Smooth muscle cell (in vitro differentiated cells): Measurements from ENCODE around the gene KCND2. TPM values are rescaled to one million over a fixed set of nuclear protein-coding genes. Genes with fewer than 3 reads are reported as not detected.

ENCODE experiments used
- DNase-seq: peaks from one replicate; lab custom pipeline; 2025; ENCODE audit not compliant: unreplicated experiment; lab: John Stamatoyannopoulos, UW
- H2AFZ ChIP-seq: fragments of 200-600 bp; sonication (generic); 2 replicates; pipeline ENCODE4 v1.6.0; 2016; ENCODE audit warnings: antibody characterized with exemption, low read depth, mild to moderate bottlenecking
- H3F3A ChIP-seq: fragments of 200-600 bp; sonication (generic); 2 replicates; pipeline ENCODE4 v1.6.0; 2017; ENCODE audit warnings: antibody characterized with exemption, low read depth
- H3K27ac ChIP-seq: fragments of 200-600 bp; sonication (generic); 2 replicates; pipeline ENCODE4 v1.5.1; 2016; ENCODE audit warnings: low read depth, mild to moderate bottlenecking
- H3K27me3 ChIP-seq: fragments of 200-600 bp; sonication (generic); 2 replicates; pipeline ENCODE4 v1.6.1; 2016; ENCODE audit warnings: low read depth, mild to moderate bottlenecking
- H3K36me3 ChIP-seq: fragments of 200-600 bp; sonication (generic); 2 replicates; pipeline ENCODE4 v1.5.1; 2016; ENCODE audit warnings: low read depth
- H3K4me1 ChIP-seq: fragments of 200-600 bp; sonication (generic); 2 replicates; pipeline ENCODE4 v1.5.1; 2016; ENCODE audit warnings: low read depth
- H3K4me2 ChIP-seq: fragments of 200-600 bp; sonication (generic); 2 replicates; pipeline ENCODE4 v1.6.0; 2016; ENCODE audit warnings: mild to moderate bottlenecking
- H3K4me3 ChIP-seq: fragments of 200-600 bp; sonication (generic); 2 replicates; pipeline ENCODE4 v1.5.1; 2016; ENCODE audit warnings: mild to moderate bottlenecking
- H3K79me2 ChIP-seq: fragments of 200-600 bp; sonication (generic); 2 replicates; pipeline ENCODE4 v1.6.0; 2016; ENCODE audit warnings: low read depth, mild to moderate bottlenecking
- H3K9ac ChIP-seq: fragments of 200-600 bp; sonication (generic); 2 replicates; pipeline ENCODE4 v1.6.0; 2016; ENCODE audit warnings: low read depth
- H3K9me3 ChIP-seq: fragments of 200-600 bp; sonication (generic); replicated peaks from 2 replicates; pipeline ENCODE4 v1.5.1; 2016; ENCODE audit warnings: low read depth
- H4K20me1 ChIP-seq: fragments of 200-600 bp; sonication (generic); 2 replicates; pipeline ENCODE4 v1.6.0; 2016; ENCODE audit warnings: low read depth
- CTCF ChIP-seq: fragments of 200-600 bp; sonication (generic); IDR thresholded peaks from 2 replicates; pipeline ENCODE4 v1.5.1; 2017; ENCODE audit warnings: borderline replicate concordance, mild to moderate bottlenecking, antibody characterized with exemption; ENCODE audit not compliant: insufficient read depth, poor library complexity, severe bottlenecking
- WGBS: methylation state at CpG from one replicate; pipeline ENCODE4 v1.1.7; 2016; ENCODE audit warnings: low lambda C conversion rate; 5-methylcytosine and 5-hydroxymethylcytosine counted together
- polyA plus RNA-seq: library from polyadenylated mRNA; unstranded; fragments of >200 nt; fragmentation: Nextera tagmentation; extraction: Ambion mirVana; gene quantifications from 2 replicates; pipeline ENCODE4 v1.2.1, GENCODE V29; 2016
- total RNA-seq: library from RNA; depleted of rRNA; stranded (reverse); fragments of >200 nt; gene quantifications from 2 replicates; pipeline ENCODE4 v1.2.3, GENCODE V29; 2014

The KCND2 gene
- total and polyA plus RNA-seq, 2 experiments from 2014 or later = 1.6 to 2.9 TPM

GRCh38 chr7:120404042-120404441 lies 131.1 kb downstream of the KCND2 start:
- no peak for TF ChIP-seq CTCF
- 67% methylated on average over 1 of the region's 1 CpG for WGBS
- no peak overlapping the region for H2AFZ ChIP-seq
- H3K9ac ChIP-seq = no peak overlapping the region
- peaks cover 14% of the 10 kb centered on the region for H3K4me1 ChIP-seq
- H3K79me2 ChIP-seq = no peaks in the 10 kb centered on the region
- no peaks in the 10 kb centered on the region for H4K20me1 ChIP-seq
- H3K27ac ChIP-seq = no peak overlapping the region
- H3K4me3 ChIP-seq = no peak overlapping the region
- H3F3A ChIP-seq = no peaks in the 10 kb centered on the region
- no peaks in the 10 kb centered on the region for H3K27me3 ChIP-seq
- no peak overlapping the region for H3K4me2 ChIP-seq
- H3K36me3 ChIP-seq = no peaks in the 10 kb centered on the region
- DNase-seq = no peak
- H3K9me3 ChIP-seq = no peaks in the 10 kb centered on the region

- Histone ChIP-seq H3K79me2 (no peaks in the 10 kb centered on the region), H3K4me2 (no peak overlapping the region), H3K9ac (no peak overlapping the region), H2AFZ (no peak overlapping the region), H3K4me1 (peaks cover 14% of the 10 kb centered on the region), H3K27me3 (no peaks in the 10 kb centered on the region), H4K20me1 (no peaks in the 10 kb centered on the region), H3K4me3 (no peak overlapping the region), H3K9me3 (no peaks in the 10 kb centered on the region), H3K36me3 (no peaks in the 10 kb centered on the region), H3F3A (no peaks in the 10 kb centered on the region), H3K27ac (no peak overlapping the region)
- no peak for DNase-seq
- no peak for TF ChIP-seq CTCF
Measured at GRCh38 chr7:120405652-120406051, 132.7 kb downstream of the KCND2 start.

- Histone ChIP-seq H3K79me2 (no peaks in the 10 kb centered on the region), H3K4me1 (peaks cover 10% of the 10 kb centered on the region), H3K36me3 (no peaks in the 10 kb centered on the region), H3K4me3 (no peak overlapping the region), H3K9me3 (no peaks in the 10 kb centered on the region), H3K4me2 (no peak overlapping the region), H3K9ac (no peak overlapping the region), H3K27ac (no peak overlapping the region), H3F3A (no peaks in the 10 kb centered on the region), H3K27me3 (no peaks in the 10 kb centered on the region), H4K20me1 (no peaks in the 10 kb centered on the region), H2AFZ (no peak overlapping the region)
- TF ChIP-seq CTCF = no peak
- WGBS = 82% methylated on average over 5 of the region's 5 CpGs
- DNase-seq = no peak
Measured at GRCh38 chr7:120407010-120407409, 134.0 kb downstream of the KCND2 start.

- Histone ChIP-seq H3K4me2 (no peak overlapping the region), H3K36me3 (no peaks in the 10 kb centered on the region), H4K20me1 (no peaks in the 10 kb centered on the region), H3K9me3 (no peaks in the 10 kb centered on the region), H2AFZ (peak overlapping the region; percentile 21), H3F3A (no peaks in the 10 kb centered on the region), H3K79me2 (no peaks in the 10 kb centered on the region), H3K4me3 (no peak overlapping the region), H3K9ac (no peak overlapping the region), H3K27me3 (no peaks in the 10 kb centered on the region), H3K27ac (no peak overlapping the region), H3K4me1 (no peaks in the 10 kb centered on the region)
- WGBS = 78% methylated on average over 2 of the region's 2 CpGs
- no peak for DNase-seq
- no peak for TF ChIP-seq CTCF
Measured at GRCh38 chr7:120412139-120413050, 139.4 kb downstream of the KCND2 start.
